HL-60/S4 treated with phorbol 12-myristate 13-acetate at 8.2 ng/mL for 4 days and 3 days (cell line): ENCODE results near the gene ARHGEF5.
"Not testable (repeated sequence)": the region's sequence is repeated elsewhere in the genome, so short reads cannot be mapped to it uniquely, and the experiment has no call there.

Experiments
- in situ Hi-C: fragments of 300-500 bp; cut with MboI; formaldehyde crosslinking; loops from 2 replicates; pipeline ENCODE4 v1.15.0; 2022; ENCODE audit warnings: low sequenced_read_pairs

The ARHGEF5 gene

GRCh38 chr7:144355176-144355822 lies at the start of gene ARHGEF5:
TSS of gene ARHGEF5 (plus strand) at chr7:144355402. CDS start at chr7:144362670, 7,268 bp downstream.
- in situ Hi-C loops, result not testable (repeated sequence)

GRCh38 chr7:144309702-144310101 lies 45.5 kb upstream of the ARHGEF5 start:
- in situ Hi-C loops, result not testable (repeated sequence)

- in situ Hi-C loops, result not testable (repeated sequence)
Measured at GRCh38 chr7:144311218-144311617, 44.0 kb upstream of the ARHGEF5 start.

- in situ Hi-C loops, result not testable (repeated sequence)
Measured at GRCh38 chr7:144311872-144312469, 43.2 kb upstream of the ARHGEF5 start, which contains the start of gene OR2A1. TSS of gene OR2A1 (plus strand) at chr7:144312419. CDS start at chr7:144318125, 5,706 bp downstream.

- in situ Hi-C loops, result not testable (repeated sequence)
Measured at GRCh38 chr7:144317537-144317936, 37.7 kb upstream of the ARHGEF5 start.

- in situ Hi-C loops, result not testable (repeated sequence)
Measured at GRCh38 chr7:144319547-144319946, 35.7 kb upstream of the ARHGEF5 start.

- in situ Hi-C loops, result not testable (repeated sequence)
Measured at GRCh38 chr7:144321677-144322206, 33.5 kb upstream of the ARHGEF5 start.

- in situ Hi-C loops, result not testable (repeated sequence)
Measured at GRCh38 chr7:144323359-144323758, 31.8 kb upstream of the ARHGEF5 start.

- in situ Hi-C loops, result not testable (repeated sequence)
Measured at GRCh38 chr7:144325868-144326267, 29.3 kb upstream of the ARHGEF5 start.

- in situ Hi-C loops, result not testable (repeated sequence)
Measured at GRCh38 chr7:144330044-144330443, 25.2 kb upstream of the ARHGEF5 start.

- in situ Hi-C loops, result not testable (repeated sequence)
Measured at GRCh38 chr7:144331221-144331995, 23.8 kb upstream of the ARHGEF5 start.

GRCh38 chr7:144331996-144332288 lies 23.3 kb upstream of the ARHGEF5 start:
- in situ Hi-C loops, result not testable (repeated sequence)

GRCh38 chr7:144348625-144349024 lies 6.6 kb upstream of the ARHGEF5 start:
- in situ Hi-C loops, result not testable (repeated sequence)

GRCh38 chr7:144351667-144352066 lies 3.5 kb upstream of the ARHGEF5 start:
- in situ Hi-C loops, result not testable (repeated sequence)

- in situ Hi-C loops, result not testable (repeated sequence)
Measured at GRCh38 chr7:144356185-144356584, 983 bp downstream of the ARHGEF5 start.

GRCh38 chr7:144356860-144357259 lies 1.7 kb downstream of the ARHGEF5 start:
- in situ Hi-C loops, result not testable (repeated sequence)

- in situ Hi-C loops, result not testable (repeated sequence)
Measured at GRCh38 chr7:144362061-144362460, 6.9 kb downstream of the ARHGEF5 start.

GRCh38 chr7:144365523-144365922 lies 10.3 kb downstream of the ARHGEF5 start:
- in situ Hi-C loops, result not testable (repeated sequence)

GRCh38 chr7:144367250-144367649 lies 12.0 kb downstream of the ARHGEF5 start:
- in situ Hi-C loops, result not testable (repeated sequence)

GRCh38 chr7:144369221-144369620 lies 14.0 kb downstream of the ARHGEF5 start:
- in situ Hi-C loops, result not testable (repeated sequence)

- in situ Hi-C loops, result no loop called here
Measured at GRCh38 chr7:144378651-144379050, 23.4 kb downstream of the ARHGEF5 start.
